Heart left ventricle (tissue), 16 donors: ENCODE data around the gene YPEL5. TPM values are rescaled to one million over a fixed set of nuclear protein-coding genes. Genes with fewer than 3 reads are reported as not detected.

Experiments used
- ATAC-seq, 4 donors: fragments of 200-7000 bp; cut with Tn5 transposase; one replicate each; pipeline ENCODE4 v1.9.1; 2020 to 2022; ENCODE audit warnings: moderate library complexity in 4 of 4, mild to moderate bottlenecking in 3 of 4, moderate number of reproducible peaks in 1 of 4
- DNase-seq, 5 donors: peaks; one replicate each; pipeline ENCODE4 v3.0.0-alpha.2; 2020
- H3K27ac ChIP-seq, 12 donors: fragments of 200-600 bp; sonication (generic) in 4 of 12; one replicate each; pipeline versions ENCODE4 v1.5.0 to v1.8.0; 2016 to 2022; ENCODE audit warnings: mild to moderate bottlenecking in 2 of 12
- H3K27me3 ChIP-seq, 9 donors: fragments of 200-600 bp; sonication (generic) in 2 of 9; one replicate each; pipeline versions ENCODE4 v1.5.1 to v1.8.0; 2016 to 2022; ENCODE audit warnings: mild to moderate bottlenecking in 3 of 9
- H3K36me3 ChIP-seq, 9 donors: fragments of 200-600 bp; sonication (generic) in 2 of 9; one replicate each; pipeline versions ENCODE4 v1.5.0 to v1.8.0; 2018 to 2022; ENCODE audit warnings: mild to moderate bottlenecking in 2 of 9
- H3K4me1 ChIP-seq, 12 donors: fragments of 200-600 bp; sonication (generic) in 4 of 12; one replicate each; pipeline versions ENCODE4 v1.5.0 to v1.8.0; 2016 to 2022; ENCODE audit warnings: mild to moderate bottlenecking in 3 of 12
- H3K4me3 ChIP-seq, 12 donors: fragments of 200-600 bp; sonication (generic) in 4 of 12; one replicate each; pipeline versions ENCODE4 v1.5.0 to v1.8.0; 2017 to 2022; ENCODE audit warnings: mild to moderate bottlenecking in 9 of 12, moderate library complexity in 4 of 12
- H3K9me3 ChIP-seq, 12 donors: fragments of 200-600 bp; sonication (generic) in 4 of 12; one replicate each; pipeline versions ENCODE4 v1.5.0 to v1.8.0; 2016 to 2022; ENCODE audit warnings: mild to moderate bottlenecking in 1 of 12
- POLR2A ChIP-seq, 2 donors: fragments of 450-650 bp; IDR thresholded peaks; one replicate each; pipeline ENCODE4 v1.6.1; 2017; ENCODE audit warnings: antibody characterized with exemption in 2 of 2, mild to moderate bottlenecking in 2 of 2, moderate library complexity in 2 of 2
- WGBS, 4 donors: extraction: QIAGEN DNeasy Blood & Tissue Kit in 2 of 4; methylation state at CpG; one replicate each; pipeline versions ENCODE4 v1.1.5 to v1.1.7; 2013 to 2018; 5-methylcytosine and 5-hydroxymethylcytosine counted together
- intact Hi-C, 10 donors: fragments of 100-400 bp; cut with DNase I; formaldehyde crosslinking; loops; one replicate each; pipeline versions ENCODE4 v1.11.1 to v1.14.2; 2022
- polyA plus RNA-seq, 2 donors: library from polyadenylated mRNA; stranded (reverse); fragments of 200-250 nt; gene quantifications; one replicate each; pipeline ENCODE4 v1.2.3, GENCODE V29; 2013
- total RNA-seq, 9 donors: library from RNA; depleted of rRNA in 2 of 9; stranded (reverse); fragments of >200 nt in 2 of 9; fragmentation: NEBNext Ultra II Directional in 3 of 9; extraction: Animal tissue kit (Norgen Biotek cat#: 25700) in 3 of 9; gene quantifications; one replicate each; pipeline versions ENCODE4 v1.1.0 to v1.2.4, GENCODE V29; 2016 to 2023
- TF ChIP-seq, protein P1 (sequence below), 12 donors: fragments of 200-600 bp; sonication (generic) in 4 of 12; IDR thresholded peaks; one replicate each; pipeline versions ENCODE4 v1.5.0 to v1.8.0; 2018 to 2022; ENCODE audit warnings: antibody characterized with exemption in 12 of 12, mild to moderate bottlenecking in 5 of 12
- donor health status: ischemic (EF 13 %, LVEDD 7.1; RV severe dilation, severe dysfunction).
- donor health status: healthy with polysubstance abuse.
- donor health status: DM: no; HTN: yes; CAD: no.
- donor health status: DM: no; HTN: no; CAD: no.
- donor health status: ischemic (EF 25% LVEDD 6.9; RV normal size, moderate dysfunction).
- donor health status: ischemic (EF 25% LVEDD 5.7; RV mildly dilated, moderate dysfunction).
- donor health status: healthy.
- donor health status: DM: yes; HTN: yes; CAD: no.
- donor health status: ischemic (EF 35%, LVEDD 5.7; RV mildly dilated, moderate dysfunction).
- donor health status: nonischemic (EF 11% LVEDD 7.7; RV severe dilation, severe dysfunction).
- donor health status: DM: yes; HTN: yes; CAD: no.
- donor health status: PGD.
- donor health status: ischemic (EF 29% LVEDD 5.4; RV normal size, mild dysfunction).
- donor health status: nonischemic (EF 23%, LVEDD 6.1; RV moderate dilation, normal function).

YPEL5 gene
- total and polyA plus RNA-seq, 11 donors = 36.4 to 90.6 (median 57.7) TPM

DNA sequence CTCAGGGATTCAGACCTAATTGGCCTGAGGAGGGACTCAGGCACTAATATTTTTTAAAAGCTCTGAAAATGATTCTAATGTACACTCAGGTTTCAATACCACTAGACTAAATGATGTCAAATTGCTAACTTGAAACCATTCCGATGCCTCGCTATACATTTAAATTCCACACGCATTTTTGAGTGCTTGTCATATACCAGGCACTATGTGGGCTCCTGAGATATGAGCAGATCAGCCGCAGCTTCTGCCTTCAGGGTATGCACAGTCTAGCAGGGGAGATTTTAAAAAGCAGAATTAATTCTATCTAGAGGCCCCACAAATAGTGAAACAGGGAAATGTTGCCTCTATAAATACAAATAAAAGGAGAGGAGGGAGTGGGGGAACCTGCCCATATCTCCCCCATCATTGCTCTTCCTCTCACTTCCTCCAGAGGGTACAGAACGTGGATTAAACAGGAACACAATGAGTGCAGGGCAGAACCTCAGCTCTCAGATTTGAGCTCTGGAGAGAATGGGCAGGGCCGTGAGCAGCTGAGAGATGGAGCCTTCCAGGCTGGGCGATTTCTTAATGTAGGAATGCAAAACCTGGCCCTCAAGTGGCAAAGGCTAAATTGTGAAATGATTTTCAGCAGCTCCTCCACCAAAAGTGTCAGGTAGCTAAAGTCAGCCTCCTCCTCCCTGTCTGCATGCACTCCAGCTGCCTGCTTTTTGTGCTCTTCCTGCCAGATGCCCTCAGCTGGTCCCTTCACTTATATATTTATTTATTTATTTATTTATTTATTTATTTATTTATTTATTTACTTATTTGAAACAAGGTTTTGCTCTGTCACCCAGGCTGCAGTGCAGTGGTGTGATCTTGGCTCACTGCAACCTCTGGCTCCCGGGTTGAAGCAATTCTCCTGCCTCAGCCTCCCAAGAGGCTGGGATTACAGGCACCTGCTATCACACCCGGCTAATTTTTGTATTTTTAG, 59.9 kb downstream of the YPEL5 start:
- Histone ChIP-seq H3K27ac (no peak overlapping the region), H3K4me1 (peaks cover 0 to 44% (median 8%) of the 10 kb centered on the region in 12 donors), H3K9me3 (no peaks in the 10 kb centered on the region), H3K27me3 (no peaks in the 10 kb centered on the region), H3K36me3 (no peaks in the 10 kb centered on the region), H3K4me3 (no peak overlapping the region)
- intact Hi-C loops = loop anchor here in 6 of 10 donors (5.0 to 10.0 kb wide), 5 partner anchors 34 to 1128 kb away; no protein-coding TSS in a partner anchor
- DNase-seq (no peak), ATAC-seq (no peak)
- WGBS, 4 donors = 76 to 81% (median 79%) methylated on average over 9 of the region's 9 CpGs
- no peak for TF ChIP-seq POLR2A (IDR thresholded peaks at IDR 0.05)
- TF ChIP-seq, protein P1, sequence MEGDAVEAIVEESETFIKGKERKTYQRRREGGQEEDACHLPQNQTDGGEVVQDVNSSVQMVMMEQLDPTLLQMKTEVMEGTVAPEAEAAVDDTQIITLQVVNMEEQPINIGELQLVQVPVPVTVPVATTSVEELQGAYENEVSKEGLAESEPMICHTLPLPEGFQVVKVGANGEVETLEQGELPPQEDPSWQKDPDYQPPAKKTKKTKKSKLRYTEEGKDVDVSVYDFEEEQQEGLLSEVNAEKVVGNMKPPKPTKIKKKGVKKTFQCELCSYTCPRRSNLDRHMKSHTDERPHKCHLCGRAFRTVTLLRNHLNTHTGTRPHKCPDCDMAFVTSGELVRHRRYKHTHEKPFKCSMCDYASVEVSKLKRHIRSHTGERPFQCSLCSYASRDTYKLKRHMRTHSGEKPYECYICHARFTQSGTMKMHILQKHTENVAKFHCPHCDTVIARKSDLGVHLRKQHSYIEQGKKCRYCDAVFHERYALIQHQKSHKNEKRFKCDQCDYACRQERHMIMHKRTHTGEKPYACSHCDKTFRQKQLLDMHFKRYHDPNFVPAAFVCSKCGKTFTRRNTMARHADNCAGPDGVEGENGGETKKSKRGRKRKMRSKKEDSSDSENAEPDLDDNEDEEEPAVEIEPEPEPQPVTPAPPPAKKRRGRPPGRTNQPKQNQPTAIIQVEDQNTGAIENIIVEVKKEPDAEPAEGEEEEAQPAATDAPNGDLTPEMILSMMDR (IDR thresholded peaks at IDR 0.05) = no peak

DNA sequence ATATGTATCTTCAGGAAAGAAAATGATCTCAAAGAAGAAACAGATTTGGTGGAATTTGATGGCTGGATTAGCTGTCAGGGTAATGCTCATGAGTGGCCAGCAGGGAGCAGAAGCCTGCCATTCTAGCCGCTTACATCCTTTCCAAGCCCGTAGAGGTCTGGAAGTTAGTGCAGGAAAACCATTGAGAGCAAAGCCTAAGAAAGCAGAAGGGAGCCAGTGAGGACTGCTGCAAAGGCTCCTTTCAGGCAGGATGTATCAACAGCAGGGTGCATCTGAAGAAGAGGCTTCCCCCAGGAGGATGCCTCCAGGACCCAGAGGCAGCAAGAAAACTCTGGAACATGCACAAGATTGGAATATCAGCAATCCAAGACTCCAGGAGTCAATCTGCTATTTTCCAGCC, 61.6 kb downstream of the YPEL5 start:
- 0% methylated on average over 2 of the region's 2 CpGs for WGBS, 4 donors
- H3K27me3 ChIP-seq = no peaks in the 10 kb centered on the region
- intact Hi-C loops = loop anchor here (1.0 to 10.0 kb wide), 7 partner anchors 36 to 1126 kb away; no protein-coding TSS in a partner anchor
- H3K27ac ChIP-seq = peak overlapping the region in 2 of 12 donors; percentile 16 to 35
- ATAC-seq = peak; percentile 51 to 96 (median 94)
- no peaks in the 10 kb centered on the region for H3K36me3 ChIP-seq
- H3K4me1 ChIP-seq = peaks cover 0 to 28% (median 4%) of the 10 kb centered on the region in 12 donors
- no peaks in the 10 kb centered on the region for H3K9me3 ChIP-seq
- H3K4me3 ChIP-seq = no peak overlapping the region
- TF ChIP-seq POLR2A (IDR thresholded peaks at IDR 0.05) = no peak
- TF ChIP-seq, protein P1 (IDR thresholded peaks at IDR 0.05) = peak; percentile 82 to 96 (median 90)
- DNase-seq = peak in 4 of 5 donors; percentile 63 to 79 (median 74)

DNA sequence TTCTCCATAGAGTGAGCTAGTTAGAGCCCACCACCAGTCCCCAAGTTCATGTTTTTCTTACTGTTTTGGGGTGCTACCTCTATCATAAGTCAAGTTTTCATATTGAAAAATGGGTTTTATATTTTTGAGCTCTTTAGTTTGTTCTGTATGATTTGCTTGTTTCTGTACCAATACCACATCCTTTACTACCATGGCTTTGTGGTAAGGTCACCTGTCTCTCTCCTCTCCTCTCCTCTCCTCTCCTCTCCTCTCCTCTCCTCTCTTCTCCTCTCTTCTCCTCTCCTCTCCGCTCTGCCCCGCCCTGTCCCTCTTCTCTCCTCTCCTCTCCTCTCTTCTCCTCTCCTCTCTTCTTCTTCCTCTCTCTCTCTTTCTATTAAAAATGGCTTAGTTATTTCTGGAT, 62.4 kb downstream of the YPEL5 start:
- TF ChIP-seq POLR2A (IDR thresholded peaks at IDR 0.05) = no peak
- TF ChIP-seq, protein P1 (IDR thresholded peaks at IDR 0.05) = no peak
- 91 to 97% methylated on average over 2 of the region's 2 CpGs; no CpG with 5 or more reads in 2 of the 4 donors for WGBS, 4 donors
- intact Hi-C loops = loop anchor here in 9 of 10 donors (2.0 to 10.0 kb wide), 6 partner anchors 37 to 1126 kb away; no protein-coding TSS in a partner anchor
- no peak for DNase-seq
- no peaks in the 10 kb centered on the region for H3K9me3 ChIP-seq
- peak overlapping the region in 2 of 12 donors; percentile 16 to 35 for H3K27ac ChIP-seq
- no peak overlapping the region for H3K4me3 ChIP-seq
- H3K27me3 ChIP-seq = no peaks in the 10 kb centered on the region
- H3K4me1 ChIP-seq = peaks cover 0 to 28% (median 6%) of the 10 kb centered on the region in 12 donors
- ATAC-seq = no peak
- H3K36me3 ChIP-seq = no peaks in the 10 kb centered on the region

Other genes starting within 250 kb of the YPEL5 start
- gene ALK, start 225.4 kb upstream of the YPEL5 start, total RNA-seq = under 1 TPM in 6 of 9 donors, not detected in 3; 0.05 to 0.50 (median 0.13) TPM
- gene ALK, start 225.4 kb upstream of the YPEL5 start, polyA plus RNA-seq = not detected
- 100 to 1,000 TPM; 125 to 226 (median 169) TPM for gene LBH, start 84.5 kb downstream of the YPEL5 start, total RNA-seq
- 100 to 1,000 TPM in 1 of 2 donors, 10 to 100 TPM in 1; 54.2 to 166 TPM for gene LBH, start 84.5 kb downstream of the YPEL5 start, polyA plus RNA-seq